ENCODE data around the gene PCOLCE2.

The PCOLCE2 gene

GRCh38 chr3:142808103-142808917 lies 80.6 kb downstream of the PCOLCE2 start:
- DNase-seq (ENCODE audit: low spot score), result no peak

- DNase-seq (ENCODE audit: low spot score), result no peak
Measured at GRCh38 chr3:142802891-142803290, 86.0 kb downstream of the PCOLCE2 start.

- DNase-seq (ENCODE audit: low spot score), result no peak
Measured at GRCh38 chr3:142801746-142802145, 87.1 kb downstream of the PCOLCE2 start.

- DNase-seq (ENCODE audit: low spot score), result no peak
Measured at GRCh38 chr3:142796823-142797222, 92.1 kb downstream of the PCOLCE2 start.

- DNase-seq (ENCODE audit: low spot score), result no peak
Measured at GRCh38 chr3:142795332-142795731, 93.6 kb downstream of the PCOLCE2 start.

GRCh38 chr3:142794508-142794907 lies 94.4 kb downstream of the PCOLCE2 start:
- DNase-seq (ENCODE audit: low spot score), result no peak

GRCh38 chr3:142787719-142788118 lies 101.2 kb downstream of the PCOLCE2 start:
- DNase-seq (ENCODE audit: low spot score), result peak; percentile 1

GRCh38 chr3:142785996-142786395 lies 102.9 kb downstream of the PCOLCE2 start:
- peak; percentile 8 for DNase-seq (ENCODE audit: low spot score)

GRCh38 chr3:142784228-142784627 lies 104.7 kb downstream of the PCOLCE2 start:
- DNase-seq (ENCODE audit: low spot score), result no peak

- DNase-seq (ENCODE audit: low spot score), result no peak
Measured at GRCh38 chr3:142782616-142783015, 106.3 kb downstream of the PCOLCE2 start.

- DNase-seq (ENCODE audit: low spot score), result no peak
Measured at GRCh38 chr3:142779591-142779990, 109.3 kb downstream of the PCOLCE2 start.

GRCh38 chr3:142778541-142778940 lies 110.3 kb downstream of the PCOLCE2 start:
- DNase-seq (ENCODE audit: low spot score), result no peak

GRCh38 chr3:142777927-142778326 lies 111.0 kb downstream of the PCOLCE2 start:
- DNase-seq (ENCODE audit: low spot score), result no peak

GRCh38 chr3:142768338-142768737 lies 120.5 kb downstream of the PCOLCE2 start:
- DNase-seq (ENCODE audit: low spot score), result no peak
